Liver (tissue), 3 donors: Measurements from ENCODE around the gene GALR1.

Experiments
- CTCF ChIP-seq: fragments of 150-350 bp; IDR thresholded peaks from 2 replicates; pipeline ENCODE4 v1.5.1; 2017; ENCODE audit warnings: improper control_type of control experiment, low read depth, low read length; ENCODE audit not compliant: missing input control
- JUND ChIP-seq, 2 donors: IDR thresholded peaks; 2 replicates each; pipeline ENCODE4 v1.6.1; 2016; ENCODE audit warnings: antibody characterized with exemption in 2 of 2
- TF ChIP-seq, protein P1 (sequence below): IDR thresholded peaks from 2 replicates; pipeline ENCODE4 v1.6.1; 2016; ENCODE audit warnings: antibody characterized with exemption
- donor health status: healthy.
- donor health status: healthy.

- TF ChIP-seq CTCF (no peak), JUND (IDR thresholded peaks at IDR 0.05) (no peak)
- TF ChIP-seq, protein P1, sequence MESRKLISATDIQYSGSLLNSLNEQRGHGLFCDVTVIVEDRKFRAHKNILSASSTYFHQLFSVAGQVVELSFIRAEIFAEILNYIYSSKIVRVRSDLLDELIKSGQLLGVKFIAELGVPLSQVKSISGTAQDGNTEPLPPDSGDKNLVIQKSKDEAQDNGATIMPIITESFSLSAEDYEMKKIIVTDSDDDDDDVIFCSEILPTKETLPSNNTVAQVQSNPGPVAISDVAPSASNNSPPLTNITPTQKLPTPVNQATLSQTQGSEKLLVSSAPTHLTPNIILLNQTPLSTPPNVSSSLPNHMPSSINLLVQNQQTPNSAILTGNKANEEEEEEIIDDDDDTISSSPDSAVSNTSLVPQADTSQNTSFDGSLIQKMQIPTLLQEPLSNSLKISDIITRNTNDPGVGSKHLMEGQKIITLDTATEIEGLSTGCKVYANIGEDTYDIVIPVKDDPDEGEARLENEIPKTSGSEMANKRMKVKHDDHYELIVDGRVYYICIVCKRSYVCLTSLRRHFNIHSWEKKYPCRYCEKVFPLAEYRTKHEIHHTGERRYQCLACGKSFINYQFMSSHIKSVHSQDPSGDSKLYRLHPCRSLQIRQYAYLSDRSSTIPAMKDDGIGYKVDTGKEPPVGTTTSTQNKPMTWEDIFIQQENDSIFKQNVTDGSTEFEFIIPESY = no peak
Observed at GRCh38 chr18:77320971-77321559, 71.4 kb downstream of the GALR1 start.
